Measurements from ENCODE around the gene FIBCD1.
"Not testable (repeated sequence)": the region's sequence is repeated elsewhere in the genome, so short reads cannot be mapped to it uniquely, and the experiment has no call there.

The FIBCD1 gene

GRCh38 chr9:130973686-130974281, 34.7 kb upstream of the FIBCD1 start:
- DNase-seq (ENCODE audit: low read depth in 2 of 2) = no peak

DNA sequence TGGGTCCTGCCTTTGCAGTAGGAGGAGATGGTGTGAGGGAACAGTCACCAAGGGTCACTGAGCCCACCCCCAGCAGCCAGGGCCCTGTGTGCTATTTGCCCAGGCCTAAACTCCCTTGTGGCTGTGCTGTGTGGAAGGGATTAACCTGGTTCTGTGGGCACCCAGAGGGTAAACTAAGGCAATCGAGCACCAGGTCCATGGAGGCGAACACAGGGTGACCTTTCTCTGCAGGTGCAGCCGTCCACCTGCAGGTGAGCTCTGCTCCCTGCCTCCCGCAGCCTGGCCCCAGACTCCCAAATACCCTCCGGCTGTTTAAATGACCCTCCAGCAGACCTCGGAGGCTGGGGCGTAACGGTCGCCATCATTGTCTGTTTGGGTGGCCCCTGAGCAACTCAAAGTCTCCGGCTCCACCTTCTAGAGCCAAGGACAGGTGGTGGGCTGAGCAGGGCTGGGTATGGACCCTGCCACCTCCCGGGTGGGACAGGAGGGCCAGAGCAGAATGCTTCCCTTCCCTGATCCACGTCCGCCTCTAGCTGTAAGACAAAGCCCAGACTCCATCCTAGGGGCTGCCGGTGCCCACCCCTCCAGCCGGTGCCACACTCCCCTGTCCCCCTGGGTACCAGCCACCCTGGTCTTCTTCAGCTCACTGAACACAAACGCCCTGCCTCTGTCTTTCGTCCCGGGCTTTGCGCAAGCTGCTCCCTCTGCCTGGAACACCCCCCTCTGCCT, 34.1 kb upstream of the FIBCD1 start:
- DNase-seq (ENCODE audit: low read depth in 2 of 2) = no peak

- no peak for DNase-seq (ENCODE audit: low read depth in 2 of 2)
Measured at GRCh38 chr9:130972277-130972956, 33.4 kb upstream of the FIBCD1 start.

- no peak for DNase-seq (ENCODE audit: low read depth in 2 of 2)
Measured at GRCh38 chr9:130971294-130971849, 32.3 kb upstream of the FIBCD1 start.

GRCh38 chr9:130970855-130971254, 31.8 kb upstream of the FIBCD1 start:
- DNase-seq (ENCODE audit: low read depth in 2 of 2) = no peak

DNA sequence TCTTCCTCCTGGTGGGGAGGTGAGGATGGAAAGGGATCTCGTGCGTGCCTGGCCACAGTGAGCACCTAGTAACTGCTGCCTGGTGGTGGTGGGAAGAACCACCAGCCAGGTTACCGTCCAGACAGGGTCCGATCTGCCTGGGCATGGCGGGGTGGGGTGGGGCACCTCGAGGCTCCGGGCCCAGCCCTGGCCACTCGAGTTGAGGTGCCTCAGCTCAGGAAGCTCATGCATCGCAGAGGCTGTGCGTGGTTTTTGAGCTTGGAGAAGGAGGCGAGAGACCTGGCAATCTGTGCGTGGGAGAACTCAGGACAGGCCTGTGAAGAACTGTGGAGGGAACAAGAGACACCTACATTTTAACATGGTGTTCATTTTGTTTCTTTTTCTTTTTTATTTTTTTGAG, 31.0 kb upstream of the FIBCD1 start:
- no peak for DNase-seq (ENCODE audit: low read depth in 2 of 2)

- DNase-seq (ENCODE audit: low read depth in 2 of 2) = no peak
Measured at GRCh38 chr9:130965680-130966079, 26.6 kb upstream of the FIBCD1 start.

- no peak for DNase-seq (ENCODE audit: low read depth in 2 of 2)
Measured at GRCh38 chr9:130963916-130964315, 24.9 kb upstream of the FIBCD1 start.

GRCh38 chr9:130963337-130963908, 24.4 kb upstream of the FIBCD1 start:
- DNase-seq (ENCODE audit: low read depth in 2 of 2) = no peak

DNA sequence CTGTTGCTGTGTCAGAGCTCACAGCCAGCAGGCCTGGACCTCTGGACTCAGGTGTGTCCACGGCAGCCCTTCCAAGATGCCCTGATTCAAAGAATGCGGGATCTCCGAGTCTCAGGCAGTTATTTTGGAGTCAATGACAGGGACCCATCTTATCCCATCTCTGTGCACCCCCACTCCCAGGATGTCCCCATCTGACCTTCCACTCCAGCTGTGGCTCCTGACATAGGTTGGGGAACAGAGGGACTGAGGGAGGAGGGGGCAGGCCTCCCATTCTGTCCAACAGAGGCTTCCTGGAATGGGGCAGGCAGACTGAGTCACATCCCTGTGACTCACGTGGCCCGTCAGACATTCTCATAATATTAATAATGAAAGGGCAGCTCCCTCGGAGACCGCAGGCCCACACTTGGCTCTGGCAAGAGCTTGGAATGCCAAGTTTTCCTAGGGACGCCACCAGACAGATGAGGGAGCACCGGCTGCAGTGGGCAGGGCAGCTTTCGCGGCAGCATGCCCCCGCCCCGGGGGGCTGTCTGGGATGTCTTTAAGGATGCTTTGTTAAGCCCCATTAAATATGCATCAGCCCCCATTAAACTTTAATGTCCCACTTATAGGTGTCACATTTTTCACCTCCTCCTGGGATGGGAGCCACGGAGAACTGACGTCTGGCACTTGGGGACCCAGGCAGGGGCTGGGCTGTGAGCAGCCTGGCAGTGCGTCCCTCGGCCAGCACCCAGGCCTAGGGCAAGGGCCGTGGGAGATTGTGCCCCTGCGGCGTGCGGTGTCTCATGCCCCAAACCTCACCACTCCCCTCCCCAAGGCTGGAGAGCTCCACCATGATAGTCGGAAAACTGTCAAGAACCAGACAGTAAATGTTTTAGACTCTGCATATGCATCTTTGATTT, 23.6 kb upstream of the FIBCD1 start:
- no peak for DNase-seq (ENCODE audit: low read depth in 2 of 2)

- no peak for DNase-seq (ENCODE audit: low read depth in 2 of 2)
Measured at GRCh38 chr9:130961511-130962300, 22.7 kb upstream of the FIBCD1 start.

GRCh38 chr9:130960522-130961378, 21.7 kb upstream of the FIBCD1 start:
- DNase-seq (ENCODE audit: low read depth in 2 of 2) = no peak

GRCh38 chr9:130959809-130960334, 20.8 kb upstream of the FIBCD1 start:
- no peak for DNase-seq (ENCODE audit: low read depth in 2 of 2)

DNA sequence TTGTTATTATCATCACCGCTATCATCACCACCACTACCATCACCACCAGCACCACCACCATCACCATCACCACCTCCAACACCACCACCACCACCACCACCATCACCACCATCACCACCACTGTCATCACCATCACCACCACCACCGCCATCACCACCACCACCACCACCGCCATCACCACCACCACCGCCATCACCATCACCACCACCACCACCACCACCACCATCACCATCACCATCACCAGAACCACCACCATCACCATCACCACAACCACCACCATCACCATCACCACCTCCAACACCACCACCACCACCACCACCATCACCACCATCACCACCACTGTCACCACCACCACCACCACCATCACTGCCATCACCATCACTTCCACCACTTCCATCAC, 19.5 kb upstream of the FIBCD1 start:
- DNase-seq (ENCODE audit: low read depth in 2 of 2) = not testable (repeated sequence)

GRCh38 chr9:130957451-130958203, 18.6 kb upstream of the FIBCD1 start:
- no peak for DNase-seq (ENCODE audit: low read depth in 2 of 2)

- no peak for DNase-seq (ENCODE audit: low read depth in 2 of 2)
Measured at GRCh38 chr9:130956636-130957450, 17.8 kb upstream of the FIBCD1 start.

DNA sequence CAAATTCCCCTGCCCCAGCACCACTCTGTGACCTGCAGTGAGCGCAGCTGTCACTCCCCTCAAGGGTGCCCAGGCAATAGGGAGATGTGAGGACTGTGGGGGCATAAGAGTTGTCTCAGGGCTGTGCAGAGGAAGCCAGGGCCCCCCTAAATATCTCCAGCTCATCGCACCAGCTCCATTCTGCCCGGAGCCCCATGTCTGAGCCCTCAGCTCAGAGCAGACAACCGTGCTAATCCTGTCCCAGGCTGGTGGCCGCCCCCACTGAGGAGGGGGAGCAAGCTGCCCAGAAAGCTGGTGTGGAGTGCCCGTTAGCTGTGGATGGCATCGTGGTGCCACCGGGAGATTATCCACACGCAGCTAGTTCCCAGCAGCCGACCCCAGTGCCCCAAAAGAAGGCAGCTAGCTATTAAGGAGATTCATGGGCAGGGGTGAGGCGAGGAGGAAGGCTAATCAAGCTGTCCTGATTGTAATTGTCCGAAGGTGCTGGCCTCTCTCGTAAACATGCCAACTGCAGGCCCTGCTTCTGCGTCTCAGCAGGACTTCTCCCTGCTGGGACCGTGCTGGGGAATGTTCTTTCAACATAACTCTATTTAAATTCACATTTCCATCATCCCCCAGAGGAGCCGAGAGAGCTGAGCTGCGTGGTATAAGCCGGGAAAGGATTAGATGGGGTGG, 17.0 kb upstream of the FIBCD1 start:
- no peak for DNase-seq (ENCODE audit: low read depth in 2 of 2)
